Astrocyte of the spinal cord (primary cell): ENCODE data around the gene NMD3.
A peak's percentile ranks its signal among the peaks of the same experiment; 100 is the strongest.

Experiments used
- DNase-seq: peaks from one replicate; pipeline ENCODE4 v3.0.0; 2011; ENCODE audit warnings: low read depth, low spot score
- H3K4me3 ChIP-seq: 2 replicates; pipeline ENCODE4 v1.5.1; 2011; ENCODE audit warnings: low read depth, mild to moderate bottlenecking, low read length, moderate library complexity
- in situ Hi-C: cut with HindIII; loops from 2 replicates; pipeline ENCODE4 v1.10.0; 2017; ENCODE audit warnings: low sequenced_read_pairs
- TF ChIP-seq, protein P1 (sequence below): IDR thresholded peaks from 2 replicates; pipeline ENCODE4 v1.5.1; 2012; ENCODE audit warnings: low read depth, mild to moderate bottlenecking, low read length, inconsistent platforms

The NMD3 gene

DNA sequence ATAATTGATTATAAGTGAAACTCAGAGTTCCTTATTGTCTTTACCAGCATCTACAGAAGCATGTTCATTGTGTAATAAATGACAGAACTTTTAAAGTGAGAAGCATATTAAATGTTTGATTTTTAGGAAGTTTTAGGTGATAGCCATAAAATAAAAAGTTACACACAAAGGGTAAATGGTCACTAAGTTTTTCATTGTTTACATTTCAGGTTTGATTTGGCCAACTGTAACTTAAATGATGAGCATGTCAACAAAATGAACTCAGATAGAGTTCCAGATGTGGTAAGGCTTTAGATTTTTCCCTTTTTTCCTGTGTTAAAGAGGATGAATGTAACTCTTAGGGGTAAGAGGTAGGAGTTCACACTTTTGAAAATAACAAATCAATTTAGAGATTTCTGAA lies 25.9 kb downstream of the NMD3 start:
- TF ChIP-seq, protein P1, sequence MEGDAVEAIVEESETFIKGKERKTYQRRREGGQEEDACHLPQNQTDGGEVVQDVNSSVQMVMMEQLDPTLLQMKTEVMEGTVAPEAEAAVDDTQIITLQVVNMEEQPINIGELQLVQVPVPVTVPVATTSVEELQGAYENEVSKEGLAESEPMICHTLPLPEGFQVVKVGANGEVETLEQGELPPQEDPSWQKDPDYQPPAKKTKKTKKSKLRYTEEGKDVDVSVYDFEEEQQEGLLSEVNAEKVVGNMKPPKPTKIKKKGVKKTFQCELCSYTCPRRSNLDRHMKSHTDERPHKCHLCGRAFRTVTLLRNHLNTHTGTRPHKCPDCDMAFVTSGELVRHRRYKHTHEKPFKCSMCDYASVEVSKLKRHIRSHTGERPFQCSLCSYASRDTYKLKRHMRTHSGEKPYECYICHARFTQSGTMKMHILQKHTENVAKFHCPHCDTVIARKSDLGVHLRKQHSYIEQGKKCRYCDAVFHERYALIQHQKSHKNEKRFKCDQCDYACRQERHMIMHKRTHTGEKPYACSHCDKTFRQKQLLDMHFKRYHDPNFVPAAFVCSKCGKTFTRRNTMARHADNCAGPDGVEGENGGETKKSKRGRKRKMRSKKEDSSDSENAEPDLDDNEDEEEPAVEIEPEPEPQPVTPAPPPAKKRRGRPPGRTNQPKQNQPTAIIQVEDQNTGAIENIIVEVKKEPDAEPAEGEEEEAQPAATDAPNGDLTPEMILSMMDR = no peak
- in situ Hi-C loops = no loop called here
- DNase-seq = no peak

DNA sequence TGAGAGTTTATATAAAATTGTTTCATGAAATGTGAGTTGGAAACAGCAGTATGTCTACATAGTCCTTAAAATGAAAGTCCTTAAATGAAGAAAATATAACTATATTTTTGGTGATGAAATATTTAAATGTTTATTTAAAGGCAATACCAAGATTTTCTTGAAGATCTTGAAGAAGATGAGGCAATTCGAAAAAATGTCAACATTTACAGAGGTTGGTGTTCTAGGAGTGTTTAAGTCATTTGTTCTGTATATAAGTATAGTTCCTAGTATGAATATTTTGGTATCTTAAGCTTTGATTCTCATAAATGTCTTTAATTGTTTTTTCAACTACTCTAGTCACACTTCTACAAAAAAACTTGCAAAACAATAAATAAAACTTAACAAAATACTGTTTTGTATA lies 29.0 kb downstream of the NMD3 start:
- DNase-seq = no peak
- TF ChIP-seq, protein P1 = no peak
- in situ Hi-C loops = no loop called here
- no peak overlapping the region for H3K4me3 ChIP-seq

More for the DNA sequence above, 25.9 kb downstream of the NMD3 start:
- H3K4me3 ChIP-seq = no peak overlapping the region

DNA sequence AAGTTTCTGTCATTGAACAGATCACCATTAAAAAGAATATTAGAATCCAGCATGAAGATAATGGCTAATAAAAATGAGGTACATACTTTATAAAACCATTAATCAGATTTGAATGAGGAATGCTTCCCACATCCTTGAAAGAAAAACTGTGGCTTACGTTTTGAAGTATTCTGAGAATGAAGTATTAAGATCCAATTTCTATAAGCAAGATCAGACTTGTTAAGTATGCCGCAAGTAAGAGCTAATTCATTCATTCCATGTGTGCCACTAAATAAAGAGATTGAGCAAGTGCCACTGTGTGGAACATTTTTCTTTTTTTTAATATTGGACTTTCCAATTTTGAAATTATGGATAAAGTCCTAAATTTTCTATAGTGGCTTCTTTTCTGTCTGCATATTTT lies 30.6 kb downstream of the NMD3 start:
- H3K4me3 ChIP-seq = no peak overlapping the region
- no peak for DNase-seq
- TF ChIP-seq, protein P1 = no peak
- in situ Hi-C loops = no loop called here

DNA sequence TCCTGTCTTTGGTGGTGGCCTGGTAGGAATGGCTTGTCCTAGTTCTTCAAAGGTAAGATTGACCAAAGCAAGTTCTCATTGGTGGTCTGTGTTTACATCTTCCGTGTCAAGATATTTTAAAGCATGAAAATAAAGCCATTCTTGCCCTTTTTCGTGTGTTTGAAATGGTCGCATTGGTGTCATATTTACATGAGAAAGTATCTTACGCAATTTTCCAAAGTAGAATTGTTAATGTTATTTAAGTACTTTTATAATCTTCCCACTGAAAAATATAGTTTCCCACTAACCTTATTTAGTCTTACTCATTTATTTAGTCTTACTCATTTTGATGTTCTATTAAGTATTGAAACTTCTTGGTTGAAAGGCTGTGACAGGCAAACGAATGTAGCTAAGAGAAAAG lies 31.0 kb downstream of the NMD3 start:
- in situ Hi-C loops = no loop called here

DNA sequence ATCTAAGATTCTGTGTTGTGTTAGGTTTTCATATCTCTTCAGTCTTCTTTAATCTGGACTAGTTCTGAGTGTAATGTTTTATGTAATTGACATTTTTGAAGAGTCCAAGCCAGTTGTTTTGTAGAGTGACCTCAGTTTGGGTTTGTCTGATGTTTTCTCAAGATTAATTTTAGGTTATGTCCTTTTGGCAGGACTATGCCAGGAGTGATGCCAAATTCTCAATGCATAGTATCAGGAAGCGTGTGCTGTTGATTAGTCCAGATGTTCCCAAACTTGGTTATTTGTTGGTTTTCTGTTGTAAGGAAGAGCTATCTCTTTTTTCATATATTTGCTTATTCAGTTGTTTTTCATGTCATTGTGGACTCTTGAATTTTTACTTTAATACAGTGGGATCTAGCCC lies 32.6 kb downstream of the NMD3 start:
- DNase-seq = no peak
- in situ Hi-C loops = no loop called here
- H3K4me3 ChIP-seq = no peak overlapping the region
- TF ChIP-seq, protein P1 = no peak

More for the DNA sequence above, 31.0 kb downstream of the NMD3 start:
- no peak overlapping the region for H3K4me3 ChIP-seq
- TF ChIP-seq, protein P1 = no peak
- DNase-seq = no peak

DNA sequence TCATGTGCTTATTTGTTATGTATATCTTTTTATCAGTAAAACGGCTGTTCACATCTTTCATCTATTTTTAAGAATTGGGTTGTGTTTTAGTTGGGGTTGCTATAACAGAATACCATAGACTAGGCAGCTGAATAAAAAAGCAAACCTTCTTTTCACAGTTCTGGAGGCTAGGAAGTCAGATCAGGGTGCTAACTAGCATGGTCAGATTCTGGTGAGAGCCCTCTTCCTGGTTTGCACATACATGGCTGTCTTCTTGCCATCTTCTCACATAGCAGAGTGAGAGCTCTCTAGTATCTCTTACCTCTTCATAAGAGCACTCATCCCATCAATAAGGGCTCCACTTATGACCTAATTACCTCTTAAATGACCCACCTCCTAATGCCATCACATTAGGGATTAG lies 33.8 kb downstream of the NMD3 start:
- TF ChIP-seq, protein P1 = no peak
- no peak for DNase-seq
- no peak overlapping the region for H3K4me3 ChIP-seq
- in situ Hi-C loops = no loop called here

DNA sequence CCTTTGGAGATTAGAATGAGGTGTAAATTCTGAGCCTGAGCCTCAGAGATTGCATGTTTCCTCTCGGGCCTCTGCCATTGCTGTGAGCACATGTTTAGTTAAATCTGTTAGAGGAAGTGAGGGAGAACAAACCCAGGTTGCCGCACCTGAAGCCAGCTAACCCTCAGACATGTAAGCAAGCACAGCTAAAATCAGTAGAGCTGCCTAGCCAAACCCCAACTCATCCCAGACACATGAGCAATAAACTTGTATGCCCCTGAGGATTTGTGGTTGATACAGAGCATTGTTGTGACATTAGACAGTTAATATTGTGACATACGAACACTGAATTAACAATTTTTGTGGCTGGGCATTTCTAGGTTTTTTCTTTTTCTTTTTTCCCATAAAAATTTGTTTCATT lies 41.9 kb downstream of the NMD3 start:
- no peak overlapping the region for H3K4me3 ChIP-seq
- TF ChIP-seq, protein P1 = no peak
- in situ Hi-C loops = no loop called here
- peak; percentile 32 for DNase-seq
